Testis (tissue), 2 donors: Measurements from ENCODE around the gene PPFIBP2.

Experiments used
- CTCF ChIP-seq, 3 experiments: fragments of 450-650 bp in 2 of 3; fragments of 200-600 bp in 1 of 3; sonication (generic) in 1 of 3; IDR thresholded peaks; one replicate each; pipeline ENCODE4 v1.5.1; 2016 to 2019; ENCODE audit warnings: antibody characterized with exemption in 3 of 3, mild to moderate bottlenecking in 2 of 3, moderate library complexity in 1 of 3
- POLR2A ChIP-seq: fragments of 450-650 bp; IDR thresholded peaks from one replicate; pipeline ENCODE4 v1.6.1; 2017; ENCODE audit warnings: antibody characterized with exemption, mild to moderate bottlenecking, moderate library complexity

- TF ChIP-seq CTCF (IDR thresholded peaks at IDR 0.05) (no peak), POLR2A (no peak)
These were observed 12.5 kb upstream of the PPFIBP2 start for GRCh38 chr11:7501251-7501650.
